ENCODE measurements around the gene MACO1. TPM values are rescaled to one million over a fixed set of nuclear protein-coding genes. Genes with fewer than 3 reads are reported as not detected.
"Not testable (repeated sequence)": the region's sequence is repeated elsewhere in the genome, so short reads cannot be mapped to it uniquely, and the experiment has no call there.

The MACO1 gene
- polyA plus RNA-seq (ENCODE audit: insufficient read length in 4 of 4): 10 to 100 TPM; 25.3 to 29.1 (median 27.1) TPM

GRCh38 chr1:25430073-25430966 lies at the start of gene MACO1:
Gene MACO1, plus strand, starts transcription at chr1:25430897. Its CDS starts 202 bp downstream, at chr1:25431099.
- DNase-seq (ENCODE audit: low read depth in 4 of 4, low spot score in 3 of 4): peak; percentile 94 to 96 (median 95)

- DNase-seq (ENCODE audit: low read depth in 4 of 4, low spot score in 3 of 4): not testable (repeated sequence)
Observed at GRCh38 chr1:25382543-25382942, 48.2 kb upstream of the MACO1 start.

- DNase-seq (ENCODE audit: low read depth in 4 of 4, low spot score in 3 of 4): not testable (repeated sequence)
Observed at GRCh38 chr1:25383090-25383489, 47.6 kb upstream of the MACO1 start.

GRCh38 chr1:25383875-25384274 lies 46.8 kb upstream of the MACO1 start:
- DNase-seq (ENCODE audit: low read depth in 4 of 4, low spot score in 3 of 4): not testable (repeated sequence)

GRCh38 chr1:25387096-25387495 lies 43.6 kb upstream of the MACO1 start:
- DNase-seq (ENCODE audit: low read depth in 4 of 4, low spot score in 3 of 4): not testable (repeated sequence)

- not testable (repeated sequence) for DNase-seq (ENCODE audit: low read depth in 4 of 4, low spot score in 3 of 4)
Observed at GRCh38 chr1:25388691-25389090, 42.0 kb upstream of the MACO1 start.

- not testable (repeated sequence) for DNase-seq (ENCODE audit: low read depth in 4 of 4, low spot score in 3 of 4)
Observed at GRCh38 chr1:25389721-25390120, 41.0 kb upstream of the MACO1 start.

GRCh38 chr1:25392841-25393240 lies 37.9 kb upstream of the MACO1 start:
- no peak for DNase-seq (ENCODE audit: low read depth in 4 of 4, low spot score in 3 of 4)

GRCh38 chr1:25397549-25397948 lies 33.1 kb upstream of the MACO1 start:
- DNase-seq (ENCODE audit: low read depth in 4 of 4, low spot score in 3 of 4): not testable (repeated sequence)

GRCh38 chr1:25398079-25398478 lies 32.6 kb upstream of the MACO1 start:
- DNase-seq (ENCODE audit: low read depth in 4 of 4, low spot score in 3 of 4): not testable (repeated sequence)

- not testable (repeated sequence) for DNase-seq (ENCODE audit: low read depth in 4 of 4, low spot score in 3 of 4)
Observed at GRCh38 chr1:25402947-25403803, 27.5 kb upstream of the MACO1 start.

GRCh38 chr1:25405731-25406305 lies 24.9 kb upstream of the MACO1 start:
- DNase-seq (ENCODE audit: low read depth in 4 of 4, low spot score in 3 of 4): not testable (repeated sequence)

GRCh38 chr1:25409641-25410427 lies 20.9 kb upstream of the MACO1 start:
- DNase-seq (ENCODE audit: low read depth in 4 of 4, low spot score in 3 of 4): not testable (repeated sequence)

- DNase-seq (ENCODE audit: low read depth in 4 of 4, low spot score in 3 of 4): not testable (repeated sequence)
Observed at GRCh38 chr1:25412872-25413623, 17.6 kb upstream of the MACO1 start.

- DNase-seq (ENCODE audit: low read depth in 4 of 4, low spot score in 3 of 4): not testable (repeated sequence)
Observed at GRCh38 chr1:25414157-25414556, 16.5 kb upstream of the MACO1 start.

GRCh38 chr1:25414578-25414977 lies 16.1 kb upstream of the MACO1 start:
- DNase-seq (ENCODE audit: low read depth in 4 of 4, low spot score in 3 of 4): not testable (repeated sequence)

- DNase-seq (ENCODE audit: low read depth in 4 of 4, low spot score in 3 of 4): not testable (repeated sequence)
Observed at GRCh38 chr1:25417280-25417679, 13.4 kb upstream of the MACO1 start.

- DNase-seq (ENCODE audit: low read depth in 4 of 4, low spot score in 3 of 4): not testable (repeated sequence)
Observed at GRCh38 chr1:25419339-25419738, 11.4 kb upstream of the MACO1 start.

GRCh38 chr1:25420715-25421114 lies 10.0 kb upstream of the MACO1 start, which contains the start of gene RHCE:
Gene RHCE, minus strand, starts transcription at chr1:25420825. Its CDS starts 39 bp downstream, at chr1:25420786.
- not testable (repeated sequence) for DNase-seq (ENCODE audit: low read depth in 4 of 4, low spot score in 3 of 4)

All from left renal pelvis (tissue), 4 donors.